Measurements from ENCODE around the gene VPS13D.

Gene VPS13D

GRCh38 chr1:12486401-12487005 is 256.7 kb downstream of the VPS13D start:
- in situ Hi-C loops (cut with MboI; ENCODE audit: low sequenced_read_pairs, unreplicated experiment), result no loop called here
- DNase-seq (ENCODE audit: low spot score), result no peak
- TF ChIP-seq CTCF (IDR thresholded peaks at IDR 0.05; ENCODE audit: borderline replicate concordance, control extremely low read depth, extremely low read depth, insufficient read depth, missing control alignments), result no peak

GRCh38 chr1:12487520-12487919 is 257.7 kb downstream of the VPS13D start:
- in situ Hi-C loops (cut with MboI; ENCODE audit: low sequenced_read_pairs, unreplicated experiment), result no loop called here
- TF ChIP-seq CTCF (IDR thresholded peaks at IDR 0.05; ENCODE audit: borderline replicate concordance, control extremely low read depth, extremely low read depth, insufficient read depth, missing control alignments), result no peak
- no peak for DNase-seq (ENCODE audit: low spot score)

GRCh38 chr1:12488666-12489354 is 259.0 kb downstream of the VPS13D start:
- no peak for TF ChIP-seq CTCF (IDR thresholded peaks at IDR 0.05; ENCODE audit: borderline replicate concordance, control extremely low read depth, extremely low read depth, insufficient read depth, missing control alignments)
- in situ Hi-C loops (cut with MboI; ENCODE audit: low sequenced_read_pairs, unreplicated experiment), result no loop called here
- no peak for DNase-seq (ENCODE audit: low spot score)

GRCh38 chr1:12490532-12491142 is 260.8 kb downstream of the VPS13D start:
- no peak for DNase-seq (ENCODE audit: low spot score)
- in situ Hi-C loops (cut with MboI; ENCODE audit: low sequenced_read_pairs, unreplicated experiment), result no loop called here
- no peak for TF ChIP-seq CTCF (IDR thresholded peaks at IDR 0.05; ENCODE audit: borderline replicate concordance, control extremely low read depth, extremely low read depth, insufficient read depth, missing control alignments)

- no peak for TF ChIP-seq CTCF (IDR thresholded peaks at IDR 0.05; ENCODE audit: borderline replicate concordance, control extremely low read depth, extremely low read depth, insufficient read depth, missing control alignments)
- in situ Hi-C loops (cut with MboI; ENCODE audit: low sequenced_read_pairs, unreplicated experiment), result no loop called here
- DNase-seq (ENCODE audit: low spot score), result no peak
Measured at GRCh38 chr1:12491656-12492055, 261.8 kb downstream of the VPS13D start.

GRCh38 chr1:12495725-12496124 is 265.9 kb downstream of the VPS13D start:
- no peak for TF ChIP-seq CTCF (IDR thresholded peaks at IDR 0.05; ENCODE audit: borderline replicate concordance, control extremely low read depth, extremely low read depth, insufficient read depth, missing control alignments)
- no peak for DNase-seq (ENCODE audit: low spot score)
- in situ Hi-C loops (cut with MboI; ENCODE audit: low sequenced_read_pairs, unreplicated experiment), result no loop called here

Measured in GM13976 (cell line).